PC-9 (cell line): ENCODE measurements around the gene UBA52.

ENCODE experiments used
- CTCF ChIP-seq: fragments of 200-600 bp; sonication (generic); conservative IDR thresholded peaks from 2 replicates; pipeline ENCODE4 v1.6.1; 2017; ENCODE audit warnings: mixed run types, antibody characterized with exemption, mild to moderate bottlenecking, moderate library complexity
- EZH2 ChIP-seq: fragments of 200-600 bp; sonication (generic); IDR thresholded peaks from 2 replicates; pipeline ENCODE4 v1.8.0; 2017; ENCODE audit warnings: antibody characterized with exemption, low read depth

DNA sequence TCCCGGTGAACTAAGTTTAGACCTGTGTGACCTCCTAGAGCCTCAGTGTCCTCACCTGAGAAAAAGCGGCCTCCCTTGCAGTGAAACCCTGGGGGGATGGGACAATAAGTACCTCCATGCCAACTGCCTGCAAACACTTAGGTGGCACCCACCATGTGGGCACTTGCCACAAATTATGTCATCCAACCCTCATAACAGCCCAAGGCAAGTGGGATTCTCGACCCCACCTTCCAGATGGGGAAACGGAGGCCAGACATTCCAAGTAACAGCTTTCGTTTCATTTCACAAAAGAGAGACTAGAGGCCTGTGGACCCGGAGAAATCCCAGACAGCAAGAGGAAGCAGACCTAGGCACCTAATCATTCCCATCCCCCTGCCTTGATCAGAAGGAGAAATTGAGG is 23.8 kb downstream of the UBA52 start:
- TF ChIP-seq CTCF, result no peak
- no peak for TF ChIP-seq EZH2
